HepG2 (cell line): Measurements from ENCODE around the gene OPN3. TPM values are rescaled to one million over a fixed set of nuclear protein-coding genes. Genes with fewer than 3 reads are reported as not detected.

Source experiments
- ATAC-seq: fragments of 200-7000 bp; cut with Tn5 transposase; 3 replicates; pipeline ENCODE4 v1.9.1; 2020; ENCODE audit warnings: mild to moderate bottlenecking, moderate library complexity
- BruUV-seq: library from RNA; stranded (reverse); fragments of 400-500 nt; replicated peaks from 2 replicates; lab custom pipeline; 2021; lab: Mats Ljungman, UMichigan
- CTCF ChIA-PET: fragments of 300-600 bp; formaldehyde crosslinking; extraction: SDS; loops from one replicate; lab custom pipeline; 2021; ENCODE audit warnings: low total read pairs, inconsistent platforms, low intra/inter-chr PET ratio; lab: Yijun Ruan, JAX
- POLR2A ChIA-PET: fragments of 350-600 bp; sonication (Branson Sonifier 250); formaldehyde crosslinking; loops from one replicate; lab custom pipeline; 2020; ENCODE audit warnings: antibody characterized with exemption, inconsistent platforms; lab: Yijun Ruan, JAX
- DNase-seq: peaks from one replicate; pipeline ENCODE4 v3.0.0-alpha.2; 2015; ENCODE audit warnings: low spot score
- FAIRE-seq: peaks from 3 replicates; lab custom pipeline; 2011; peaks lifted over from hg19 to GRCh38; lab: Jason Lieb, UNC
- H2AFZ ChIP-seq: one replicate; pipeline ENCODE4 v1.6.1; 2011; ENCODE audit warnings: low read length, inconsistent platforms
- H3K27ac ChIP-seq: fragments of 300-600 bp; 3 replicates; pipeline ENCODE4 v1.8.0; 2011; ENCODE audit warnings: mixed run types, mild to moderate bottlenecking, mixed read lengths, low read length, inconsistent platforms; ENCODE audit not compliant: insufficient read depth; ENCODE audit errors: extremely low read length
- H3K27me3 ChIP-seq, 2 experiments: fragments of 200-600 bp in 1 of 2; 2 replicates in 1 of 2; 3 replicates in 1 of 2; pipeline versions ENCODE4 v1.6.0 to v1.8.0; 2011; ENCODE audit warnings: low read length in 2 of 2, mild to moderate bottlenecking in 2 of 2, moderate library complexity in 2 of 2, inconsistent platforms in 1 of 2; ENCODE audit not compliant: insufficient read depth in 2 of 2, control insufficient read depth in 1 of 2
- H3K36me3 ChIP-seq, 2 experiments: fragments of 200-600 bp in 1 of 2; replicated peaks in 1 of 2; 2 replicates in 1 of 2; 3 replicates in 1 of 2; pipeline versions ENCODE4 v1.5.1 to v1.8.0; 2011; ENCODE audit warnings: low read length in 2 of 2, inconsistent platforms in 1 of 2; ENCODE audit not compliant: insufficient read depth in 2 of 2, control insufficient read depth in 1 of 2
- H3K4me1 ChIP-seq: 2 replicates; pipeline ENCODE4 v1.5.1; 2012; ENCODE audit warnings: low read length, inconsistent platforms; ENCODE audit not compliant: insufficient read depth
- H3K4me2 ChIP-seq: 2 replicates; pipeline ENCODE4 v1.6.0; 2011; ENCODE audit warnings: low read depth, low read length, inconsistent platforms
- H3K4me3 ChIP-seq, 3 experiments: fragments of 200-600 bp in 1 of 3; sonication (generic), shearing (Covaris generic) in 1 of 3; replicated peaks in 1 of 3; 2 replicates each; pipeline ENCODE4 v1.5.1; 2011 to 2016; ENCODE audit warnings: low read length in 3 of 3, inconsistent platforms in 2 of 3, low read depth in 2 of 3, mild to moderate bottlenecking in 2 of 3, control low read depth in 1 of 3, mixed read lengths in 1 of 3; ENCODE audit not compliant: insufficient read depth in 1 of 3
- H3K79me2 ChIP-seq: one replicate; pipeline ENCODE4 v1.6.1; 2011; ENCODE audit warnings: low read length, inconsistent platforms; ENCODE audit not compliant: insufficient read depth
- H3K9ac ChIP-seq: 2 replicates; pipeline ENCODE4 v1.6.0; 2011; ENCODE audit warnings: mild to moderate bottlenecking, low read depth, low read length, inconsistent platforms; ENCODE audit not compliant: insufficient read depth
- H3K9me3 ChIP-seq: 2 replicates; pipeline ENCODE4 v1.5.1; 2012; ENCODE audit warnings: mild to moderate bottlenecking, low read length
- H4K20me1 ChIP-seq: 2 replicates; pipeline ENCODE4 v1.6.0; 2011; ENCODE audit warnings: inconsistent platforms, mild to moderate bottlenecking, low read length, moderate library complexity; ENCODE audit not compliant: insufficient read depth
- ASH2L ChIP-seq: fragments of 300-600, 200-600 bp; sonication (generic); IDR thresholded peaks from 2 replicates; pipeline ENCODE4 v1.7.0; 2017; ENCODE audit warnings: low read depth, mild to moderate bottlenecking, moderate library complexity, mixed read lengths, low read length; ENCODE audit not compliant: insufficient read length
- HNF4G ChIP-seq, 2 experiments: sonication (generic) in 1 of 2; formaldehyde crosslinking in 1 of 2; IDR thresholded peaks; 2 replicates each; pipeline versions ENCODE4 v1.4.0 to v1.6.1; 2011 to 2020; ENCODE audit warnings: borderline replicate concordance in 2 of 2, low read depth in 2 of 2, mild to moderate bottlenecking in 2 of 2, low read length in 1 of 2, missing genetic modification reagents in 1 of 2, moderate library complexity in 1 of 2
- JUNB ChIP-seq: sonication (generic); formaldehyde crosslinking; IDR thresholded peaks from 2 replicates; pipeline ENCODE4 v1.8.0; 2022; ENCODE audit warnings: missing genetic modification reagents, mild to moderate bottlenecking, borderline replicate concordance
- JUND ChIP-seq: sonication (generic); formaldehyde crosslinking; IDR thresholded peaks from 2 replicates; pipeline ENCODE4 v1.8.0; 2022; ENCODE audit warnings: mild to moderate bottlenecking, missing genetic modification reagents
- NCOR1 ChIP-seq: fragments of 200-600 bp; sonication (generic); IDR thresholded peaks from 2 replicates; pipeline ENCODE4 v1.7.0; 2017; ENCODE audit warnings: antibody characterized with exemption, low read length, borderline replicate concordance
- NFATC3 ChIP-seq: sonication (generic); formaldehyde crosslinking; IDR thresholded peaks from 2 replicates; pipeline ENCODE4 v1.5.1; 2020; ENCODE audit warnings: mild to moderate bottlenecking, missing genetic modification reagents
- NFE2L2 ChIP-seq: fragments of 150-350 bp; IDR thresholded peaks from 2 replicates; pipeline ENCODE4 v1.6.1; 2014; ENCODE audit warnings: low read length
- PITX1 ChIP-seq: sonication (generic); formaldehyde crosslinking; IDR thresholded peaks from 2 replicates; pipeline ENCODE4 v1.5.1; 2020; ENCODE audit warnings: mild to moderate bottlenecking, missing genetic modification reagents
- ZBTB49 ChIP-seq: sonication (generic); formaldehyde crosslinking; IDR thresholded peaks from 2 replicates; pipeline ENCODE4 v1.4.0; 2020; ENCODE audit warnings: missing genetic modification reagents, borderline replicate concordance
- ZFP36L2 ChIP-seq: sonication (generic); formaldehyde crosslinking; IDR thresholded peaks from 2 replicates; pipeline ENCODE4 v1.4.0; 2020; ENCODE audit warnings: missing genetic modification reagents
- ZFX ChIP-seq: sonication (generic); formaldehyde crosslinking; IDR thresholded peaks from 2 replicates; pipeline ENCODE4 v1.4.0; 2020; ENCODE audit warnings: mild to moderate bottlenecking, low read depth, missing genetic modification reagents, moderate library complexity
- ZNF558 ChIP-seq: sonication (generic); formaldehyde crosslinking; IDR thresholded peaks from 2 replicates; pipeline ENCODE4 v1.9.0; 2022; ENCODE audit warnings: mild to moderate bottlenecking, missing genetic modification reagents, borderline replicate concordance
- ZNF562 ChIP-seq: sonication (generic); formaldehyde crosslinking; IDR thresholded peaks from 2 replicates; pipeline ENCODE4 v1.8.0; 2022; ENCODE audit warnings: missing genetic modification reagents, borderline replicate concordance
- ZNF740 ChIP-seq: sonication (generic); formaldehyde crosslinking; IDR thresholded peaks from 2 replicates; pipeline ENCODE4 v1.4.0; 2020; ENCODE audit warnings: missing genetic modification reagents
- in situ Hi-C: cut with HindIII; loops from 2 replicates; pipeline ENCODE4 v1.10.0; 2017; ENCODE audit warnings: low pct_unique_long_range_greater_than_20kb; ENCODE audit not compliant: extremely low pct_ligation_motif_present
- intact Hi-C: fragments of 100-400 bp; cut with micrococcal nuclease; formaldehyde crosslinking; loops from one replicate; pipeline ENCODE4 v1.10.0; 2022; ENCODE audit not compliant: unreplicated experiment
- polyA plus RNA-seq, 8 experiments: library from polyadenylated mRNA; depleted of rRNA in 3 of 8; stranded (reverse) in 7 of 8; unstranded in 1 of 8; fragments of >200 nt; fragmentation: Illumina TruSeq in 4 of 8; extraction: Trizol in 4 of 8; gene quantifications; 2 replicates each; pipeline versions ENCODE4 v1.2.1 to v1.2.3, GENCODE V29; 2011 to 2016; ENCODE audit warnings: low read depth in 4 of 8, missing spikeins in 1 of 8, mixed read lengths in 1 of 8; ENCODE audit not compliant: insufficient read depth in 1 of 8
- total RNA-seq, 5 experiments: library from RNA; depleted of rRNA; stranded (reverse); fragments of >200 nt; fragmentation: Illumina TruSeq; extraction: Trizol; gene quantifications; 2 replicates each; pipeline ENCODE4 v1.2.3, GENCODE V29; 2016; ENCODE audit warnings: low read depth in 1 of 5

OPN3 gene
- total and polyA plus RNA-seq, 2 of the 13 experiments (the other 11 are each of a cell fraction or from before 2014, with no cell fraction given): 17.4 to 23.0 TPM

GRCh38 chr1:241574154-241574553 is 66.0 kb downstream of the OPN3 start:
- Histone ChIP-seq H3K4me2 (no peak overlapping the region), H3K79me2 (no peaks in the 10 kb centered on the region), H3K4me3 (no peak overlapping the region), H2AFZ (no peak overlapping the region), H4K20me1 (no peaks in the 10 kb centered on the region), H3K27me3 (no peaks in the 10 kb centered on the region), H3K9ac (no peak overlapping the region), H3K36me3 (no peaks in the 10 kb centered on the region), H3K9me3 (no peaks in the 10 kb centered on the region), H3K4me1 (no peaks in the 10 kb centered on the region), H3K27ac (no peak overlapping the region)
- intact Hi-C loops (no loop called here), in situ Hi-C loops (no loop called here)
- DNase-seq (no peak), FAIRE-seq (no peak), ATAC-seq (no peak)
- POLR2A ChIA-PET: no interaction called here
- no TSS peak for BruUV-seq
- TF ChIP-seq ASH2L (no peak), ZNF740 (CRISPR knock-in tag) (no peak), ZNF558 (CRISPR knock-in tag) (no peak), JUNB (no peak), JUND (CRISPR knock-in tag) (no peak), ZFX (no peak), ZBTB49 (CRISPR knock-in tag) (no peak), NFATC3 (CRISPR knock-in tag) (no peak), ZNF562 (CRISPR knock-in tag) (no peak), ZFP36L2 (no peak), NCOR1 (no peak), PITX1 (CRISPR knock-in tag) (no peak), HNF4G (IDR thresholded peaks at IDR 0.05; ENCODE audit: borderline replicate concordance, low read depth, low read length) (no peak), HNF4G (CRISPR knock-in tag; IDR thresholded peaks at IDR 0.05; ENCODE audit: borderline replicate concordance, low read depth) (no peak), NFE2L2 (no peak)
- CTCF ChIA-PET: no interaction called here
